Calu3 (cell line): ENCODE data around the gene ZC3H14. TPM values are rescaled to one million over a fixed set of nuclear protein-coding genes. Genes with fewer than 3 reads are reported as not detected.

Experiments
- BruUV-seq: library from RNA; stranded (reverse); fragments of 400-500 nt; replicated peaks from 2 replicates; lab custom pipeline; 2021; lab: Mats Ljungman, UMichigan
- CTCF ChIA-PET: fragments of 300-600 bp; sonication (Branson Sonifier 250); formaldehyde crosslinking; loops from one replicate; lab custom pipeline; 2022; ENCODE audit warnings: antibody characterized with exemption; lab: Charles Lee
- DNase-seq: peaks from one replicate; pipeline ENCODE4 v3.0.0; 2022
- H3K27ac Mint-ChIP-seq: one replicate; pipeline ENCODE4 v1.8.0; 2022; ENCODE audit warnings: mixed read lengths; ENCODE audit not compliant: unreplicated experiment
- H3K27me3 Mint-ChIP-seq: one replicate; pipeline ENCODE4 v1.8.0; 2022; ENCODE audit warnings: mixed read lengths; ENCODE audit not compliant: unreplicated experiment
- H3K36me3 Mint-ChIP-seq: one replicate; pipeline ENCODE4 v1.8.0; 2022; ENCODE audit warnings: mild to moderate bottlenecking, moderate library complexity, mixed read lengths; ENCODE audit not compliant: insufficient read depth, unreplicated experiment
- H3K4me1 Mint-ChIP-seq: one replicate; pipeline ENCODE4 v1.8.0; 2022; ENCODE audit warnings: mild to moderate bottlenecking, low read depth, mixed read lengths; ENCODE audit not compliant: unreplicated experiment
- H3K4me3 Mint-ChIP-seq: one replicate; pipeline ENCODE4 v1.8.0; 2022; ENCODE audit warnings: mild to moderate bottlenecking, low read depth, moderate library complexity, mixed read lengths; ENCODE audit not compliant: unreplicated experiment
- H3K9me3 Mint-ChIP-seq: one replicate; pipeline ENCODE4 v1.8.0; 2022; ENCODE audit warnings: low read depth, mixed read lengths; ENCODE audit not compliant: unreplicated experiment
- CTCF ChIP-seq: fragments of 200-600 bp; IDR thresholded peaks from one replicate; pipeline ENCODE4 v1.8.0; 2022; ENCODE audit warnings: antibody characterized with exemption; ENCODE audit not compliant: unreplicated experiment
- intact Hi-C: fragments of 100-400 bp; cut with micrococcal nuclease; formaldehyde crosslinking; loops from one replicate; pipeline ENCODE4 v1.10.0; 2022; ENCODE audit not compliant: unreplicated experiment
- total RNA-seq: library from RNA; stranded (reverse); gene quantifications from 2 replicates; pipeline ENCODE4 v1.2.3, GENCODE V29; 2022

The ZC3H14 gene
- total RNA-seq, 1 experiment from 2014 or later, result 69.3 TPM

- peaks cover 25% of the 10 kb centered on the region for H3K4me1 Mint-ChIP-seq
- peaks cover 32% of the 10 kb centered on the region for H3K36me3 Mint-ChIP-seq
- BruUV-seq, result no TSS peak
- H3K9me3 Mint-ChIP-seq, result no peaks in the 10 kb centered on the region
- H3K27ac Mint-ChIP-seq, result no peak overlapping the region
- CTCF ChIA-PET, result no interaction called here
- no peak for DNase-seq
- H3K27me3 Mint-ChIP-seq, result no peaks in the 10 kb centered on the region
- intact Hi-C loops, result loop anchor here (2.0 to 5.0 kb wide), 2 partner anchors 57 to 363 kb away; no protein-coding TSS in a partner anchor
- TF ChIP-seq CTCF, result no peak
- peak overlapping the region; percentile 73 for H3K4me3 Mint-ChIP-seq
These were observed 12.8 kb upstream of the ZC3H14 start for GRCh38 chr14:88550078-88550477.

- H3K27me3 Mint-ChIP-seq, result no peaks in the 10 kb centered on the region
- H3K27ac Mint-ChIP-seq, result no peak overlapping the region
- peak; percentile 88 for DNase-seq
- H3K4me3 Mint-ChIP-seq, result peak overlapping the region; percentile 73
- H3K4me1 Mint-ChIP-seq, result peaks cover 29% of the 10 kb centered on the region
- BruUV-seq, result no TSS peak
- no peaks in the 10 kb centered on the region for H3K9me3 Mint-ChIP-seq
- H3K36me3 Mint-ChIP-seq, result peaks cover 32% of the 10 kb centered on the region
- CTCF ChIA-PET, result interaction anchor here (0.7 kb wide), 1 partner anchor 606 kb away, joined by 3 read pairs; no protein-coding TSS in a partner anchor
- intact Hi-C loops, result loop anchor here (2.0 to 5.0 kb wide), 2 partner anchors 58 to 364 kb away; no protein-coding TSS in a partner anchor
- TF ChIP-seq CTCF, result peak; percentile 41
These were observed 11.6 kb upstream of the ZC3H14 start for GRCh38 chr14:88551094-88551870.

GRCh38 chr14:88551980-88552431, 10.8 kb upstream of the ZC3H14 start:
- peaks cover 32% of the 10 kb centered on the region for H3K4me1 Mint-ChIP-seq
- H3K4me3 Mint-ChIP-seq, result peak overlapping the region; percentile 73
- peak; percentile 6 for DNase-seq
- peaks cover 30% of the 10 kb centered on the region for H3K36me3 Mint-ChIP-seq
- no peak for TF ChIP-seq CTCF
- no peaks in the 10 kb centered on the region for H3K27me3 Mint-ChIP-seq
- CTCF ChIA-PET, result interaction anchor here (0.7 kb wide), 1 partner anchor 607 kb away, joined by 3 read pairs; no protein-coding TSS in a partner anchor
- H3K27ac Mint-ChIP-seq, result no peak overlapping the region
- intact Hi-C loops, result loop anchor here (2.0 to 5.0 kb wide), 2 partner anchors 59 to 365 kb away; no protein-coding TSS in a partner anchor
- BruUV-seq, result no TSS peak
- H3K9me3 Mint-ChIP-seq, result no peaks in the 10 kb centered on the region

- Mint-ChIP-seq H3K4me3 (peak overlapping the region; percentile 73), H3K36me3 (peaks cover 28% of the 10 kb centered on the region), H3K27me3 (no peaks in the 10 kb centered on the region), H3K9me3 (no peaks in the 10 kb centered on the region), H3K27ac (no peak overlapping the region), H3K4me1 (peaks cover 23% of the 10 kb centered on the region)
- CTCF ChIA-PET, result interaction anchor here (1.0 kb wide), 1 partner anchor 64 kb away, joined by 3 read pairs; no protein-coding TSS in a partner anchor
- no TSS peak for BruUV-seq
- no peak for TF ChIP-seq CTCF
- no peak for DNase-seq
- intact Hi-C loops, result loop anchor here (5.0 kb wide), 1 partner anchor 366 kb away; no protein-coding TSS in a partner anchor
These were observed 10.0 kb upstream of the ZC3H14 start for GRCh38 chr14:88552876-88553275.
